HepG2 (cell line): ENCODE results near the gene KDM6B. TPM values are rescaled to one million over a fixed set of nuclear protein-coding genes. Genes with fewer than 3 reads are reported as not detected.

Experiments
- ARNTL ChIP-seq: sonication (generic); formaldehyde crosslinking; IDR thresholded peaks from 2 replicates; pipeline ENCODE4 v1.4.0; 2020; ENCODE audit warnings: mild to moderate bottlenecking, missing genetic modification reagents
- ASH2L ChIP-seq: fragments of 300-600, 200-600 bp; sonication (generic); IDR thresholded peaks from 2 replicates; pipeline ENCODE4 v1.7.0; 2017; ENCODE audit warnings: low read depth, mild to moderate bottlenecking, moderate library complexity, mixed read lengths, low read length; ENCODE audit not compliant: insufficient read length
- CCDC6 ChIP-seq: sonication (generic); formaldehyde crosslinking; IDR thresholded peaks from 2 replicates; pipeline ENCODE4 v1.8.1; 2022; ENCODE audit warnings: mild to moderate bottlenecking, missing genetic modification reagents, moderate library complexity
- HIVEP1 ChIP-seq: sonication (generic); formaldehyde crosslinking; IDR thresholded peaks from 2 replicates; pipeline ENCODE4 v1.4.0; 2020; ENCODE audit warnings: mild to moderate bottlenecking, missing genetic modification reagents
- KDM5B ChIP-seq: sonication (generic); formaldehyde crosslinking; IDR thresholded peaks from 2 replicates; pipeline ENCODE4 v1.4.0; 2020; ENCODE audit warnings: missing genetic modification reagents, mild to moderate bottlenecking, borderline replicate concordance
- KDM6A ChIP-seq: IDR thresholded peaks from 2 replicates; pipeline ENCODE4 v1.6.1; 2016; ENCODE audit warnings: low read depth
- KLF15 ChIP-seq: sonication (generic); formaldehyde crosslinking; IDR thresholded peaks from 2 replicates; pipeline ENCODE4 v1.8.1; 2023; ENCODE audit warnings: borderline replicate concordance, mild to moderate bottlenecking, inconsistent platforms, missing genetic modification reagents, mixed read lengths
- KLF9 ChIP-seq: IDR thresholded peaks from 2 replicates; pipeline ENCODE4 v1.6.1; 2016; ENCODE audit warnings: low read depth
- NONO ChIP-seq, 2 experiments: fragments of 450-650 bp in 1 of 2; sonication (generic) in 1 of 2; formaldehyde crosslinking in 1 of 2; IDR thresholded peaks in 1 of 2; conservative IDR thresholded peaks in 1 of 2; 2 replicates each; pipeline versions ENCODE4 v1.6.1 to v1.8.0; 2017 to 2022; ENCODE audit warnings: mild to moderate bottlenecking in 1 of 2, missing genetic modification reagents in 1 of 2, moderate library complexity in 1 of 2
- NR2F6 ChIP-seq, 2 experiments: IDR thresholded peaks; 2 replicates each; pipeline ENCODE4 v1.6.1; 2016; ENCODE audit warnings: antibody characterized with exemption in 1 of 2, mild to moderate bottlenecking in 1 of 2
- NR3C1 ChIP-seq: sonication (generic); formaldehyde crosslinking; IDR thresholded peaks from 2 replicates; pipeline ENCODE4 v1.4.0; 2020; ENCODE audit warnings: missing genetic modification reagents
- NRL ChIP-seq: sonication (generic); formaldehyde crosslinking; IDR thresholded peaks from 2 replicates; pipeline ENCODE4 v1.5.0; 2020; ENCODE audit warnings: missing genetic modification reagents, mild to moderate bottlenecking, moderate library complexity, borderline replicate concordance
- RCOR2 ChIP-seq: IDR thresholded peaks from 2 replicates; pipeline ENCODE4 v1.6.1; 2016; ENCODE audit warnings: missing biosample characterization, missing genetic modification reagents
- SAP130 ChIP-seq: IDR thresholded peaks from 2 replicates; pipeline ENCODE4 v1.6.1; 2016; ENCODE audit warnings: low read depth
- SMYD3 ChIP-seq: sonication (generic); formaldehyde crosslinking; IDR thresholded peaks from 2 replicates; pipeline ENCODE4 v1.8.1; 2023; ENCODE audit warnings: mild to moderate bottlenecking, missing genetic modification reagents
- STAG1 ChIP-seq: sonication (generic); formaldehyde crosslinking; IDR thresholded peaks from 2 replicates; pipeline ENCODE4 v1.4.0; 2020; ENCODE audit warnings: missing genetic modification reagents
- TBP ChIP-seq: sonication (generic); formaldehyde crosslinking; IDR thresholded peaks from 2 replicates; pipeline ENCODE4 v1.5.0; 2020; ENCODE audit warnings: missing genetic modification reagents
- ZBTB7A ChIP-seq: sonication (generic); formaldehyde crosslinking; IDR thresholded peaks from 2 replicates; pipeline ENCODE4 v1.8.0; 2022; ENCODE audit warnings: mild to moderate bottlenecking, missing genetic modification reagents
- ZKSCAN5 ChIP-seq: sonication (generic); formaldehyde crosslinking; IDR thresholded peaks from 2 replicates; pipeline ENCODE4 v1.5.1; 2020; ENCODE audit warnings: mild to moderate bottlenecking, missing genetic modification reagents
- ZNF362 ChIP-seq: sonication (generic); formaldehyde crosslinking; IDR thresholded peaks from 2 replicates; pipeline ENCODE4 v1.4.0; 2020; ENCODE audit warnings: missing genetic modification reagents, mild to moderate bottlenecking, borderline replicate concordance
- ZNF441 ChIP-seq: sonication (generic); formaldehyde crosslinking; IDR thresholded peaks from 2 replicates; pipeline ENCODE4 v1.7.0; 2021; ENCODE audit warnings: missing genetic modification reagents, borderline replicate concordance
- polyA plus RNA-seq, 8 experiments: library from polyadenylated mRNA; depleted of rRNA in 3 of 8; stranded (reverse) in 7 of 8; unstranded in 1 of 8; fragments of >200 nt; fragmentation: Illumina TruSeq in 4 of 8; extraction: Trizol in 4 of 8; gene quantifications; 2 replicates each; pipeline versions ENCODE4 v1.2.1 to v1.2.3, GENCODE V29; 2011 to 2016; ENCODE audit warnings: low read depth in 4 of 8, missing spikeins in 1 of 8, mixed read lengths in 1 of 8; ENCODE audit not compliant: insufficient read depth in 1 of 8
- total RNA-seq, 5 experiments: library from RNA; depleted of rRNA; stranded (reverse); fragments of >200 nt; fragmentation: Illumina TruSeq; extraction: Trizol; gene quantifications; 2 replicates each; pipeline ENCODE4 v1.2.3, GENCODE V29; 2016; ENCODE audit warnings: low read depth in 1 of 5
- TF ChIP-seq, protein P1 (sequence below): IDR thresholded peaks from 2 replicates; pipeline ENCODE4 v1.6.1; 2016; ENCODE audit warnings: mild to moderate bottlenecking
- TF ChIP-seq, protein P2 (sequence below): sonication (generic); formaldehyde crosslinking; IDR thresholded peaks from 2 replicates; pipeline ENCODE4 v1.5.1; 2020; ENCODE audit warnings: mild to moderate bottlenecking, missing genetic modification reagents, moderate library complexity
- TF ChIP-seq, protein P3 (sequence below): IDR thresholded peaks from 2 replicates; pipeline ENCODE4 v1.6.1; 2016; ENCODE audit warnings: missing compliant biosample characterization, missing genetic modification reagents, borderline replicate concordance

KDM6B gene
- total and polyA plus RNA-seq, 2 of the 13 experiments (the other 11 are each of a cell fraction or from before 2014, with no cell fraction given) = 1.3 to 2.1 TPM

GRCh38 chr17:7841915-7842379 lies 7.9 kb downstream of the KDM6B start (continued):
- TF ChIP-seq KLF15 (CRISPR knock-in tag) = no peak
- peak; percentile 90; the same call in 1 of the 2 replicates for TF ChIP-seq HIVEP1
- TF ChIP-seq KDM6A (CRISPR knock-in tag) = no peak
- no peak for TF ChIP-seq KLF9 (CRISPR knock-in tag)
- TF ChIP-seq ZKSCAN5 (CRISPR knock-in tag) = no peak
- TF ChIP-seq RCOR2 (CRISPR knock-in tag) = no peak
- no peak for TF ChIP-seq NR3C1
- no peak for TF ChIP-seq ZNF441 (CRISPR knock-in tag)
- TF ChIP-seq SMYD3 (CRISPR knock-in tag) = no peak
- TF ChIP-seq STAG1 = no peak
- TF ChIP-seq, protein P1, sequence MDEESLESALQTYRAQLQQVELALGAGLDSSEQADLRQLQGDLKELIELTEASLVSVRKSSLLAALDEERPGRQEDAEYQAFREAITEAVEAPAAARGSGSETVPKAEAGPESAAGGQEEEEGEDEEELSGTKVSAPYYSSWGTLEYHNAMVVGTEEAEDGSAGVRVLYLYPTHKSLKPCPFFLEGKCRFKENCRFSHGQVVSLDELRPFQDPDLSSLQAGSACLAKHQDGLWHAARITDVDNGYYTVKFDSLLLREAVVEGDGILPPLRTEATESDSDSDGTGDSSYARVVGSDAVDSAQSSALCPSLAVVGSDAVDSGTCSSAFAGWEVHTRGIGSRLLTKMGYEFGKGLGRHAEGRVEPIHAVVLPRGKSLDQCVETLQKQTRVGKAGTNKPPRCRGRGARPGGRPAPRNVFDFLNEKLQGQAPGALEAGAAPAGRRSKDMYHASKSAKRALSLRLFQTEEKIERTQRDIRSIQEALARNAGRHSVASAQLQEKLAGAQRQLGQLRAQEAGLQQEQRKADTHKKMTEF = peak; percentile 39; the same call in 1 of the 2 replicates
- TF ChIP-seq, protein P2, sequence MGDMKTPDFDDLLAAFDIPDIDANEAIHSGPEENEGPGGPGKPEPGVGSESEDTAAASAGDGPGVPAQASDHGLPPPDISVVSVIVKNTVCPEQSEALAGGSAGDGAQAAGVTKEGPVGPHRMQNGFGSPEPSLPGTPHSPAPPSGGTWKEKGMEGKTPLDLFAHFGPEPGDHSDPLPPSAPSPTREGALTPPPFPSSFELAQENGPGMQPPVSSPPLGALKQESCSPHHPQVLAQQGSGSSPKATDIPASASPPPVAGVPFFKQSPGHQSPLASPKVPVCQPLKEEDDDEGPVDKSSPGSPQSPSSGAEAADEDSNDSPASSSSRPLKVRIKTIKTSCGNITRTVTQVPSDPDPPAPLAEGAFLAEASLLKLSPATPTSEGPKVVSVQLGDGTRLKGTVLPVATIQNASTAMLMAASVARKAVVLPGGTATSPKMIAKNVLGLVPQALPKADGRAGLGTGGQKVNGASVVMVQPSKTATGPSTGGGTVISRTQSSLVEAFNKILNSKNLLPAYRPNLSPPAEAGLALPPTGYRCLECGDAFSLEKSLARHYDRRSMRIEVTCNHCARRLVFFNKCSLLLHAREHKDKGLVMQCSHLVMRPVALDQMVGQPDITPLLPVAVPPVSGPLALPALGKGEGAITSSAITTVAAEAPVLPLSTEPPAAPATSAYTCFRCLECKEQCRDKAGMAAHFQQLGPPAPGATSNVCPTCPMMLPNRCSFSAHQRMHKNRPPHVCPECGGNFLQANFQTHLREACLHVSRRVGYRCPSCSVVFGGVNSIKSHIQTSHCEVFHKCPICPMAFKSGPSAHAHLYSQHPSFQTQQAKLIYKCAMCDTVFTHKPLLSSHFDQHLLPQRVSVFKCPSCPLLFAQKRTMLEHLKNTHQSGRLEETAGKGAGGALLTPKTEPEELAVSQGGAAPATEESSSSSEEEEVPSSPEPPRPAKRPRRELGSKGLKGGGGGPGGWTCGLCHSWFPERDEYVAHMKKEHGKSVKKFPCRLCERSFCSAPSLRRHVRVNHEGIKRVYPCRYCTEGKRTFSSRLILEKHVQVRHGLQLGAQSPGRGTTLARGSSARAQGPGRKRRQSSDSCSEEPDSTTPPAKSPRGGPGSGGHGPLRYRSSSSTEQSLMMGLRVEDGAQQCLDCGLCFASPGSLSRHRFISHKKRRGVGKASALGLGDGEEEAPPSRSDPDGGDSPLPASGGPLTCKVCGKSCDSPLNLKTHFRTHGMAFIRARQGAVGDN = peak; percentile 65; the same call in 1 of the 2 replicates
- TF ChIP-seq NR2F6 (IDR thresholded peaks at IDR 0.05) = no peak; the same call in 1 of the 2 replicates
- TF ChIP-seq NR2F6 (CRISPR knock-in tag; IDR thresholded peaks at IDR 0.05) = no peak
- no peak for TF ChIP-seq KDM5B (CRISPR knock-in tag)
- no peak for TF ChIP-seq TBP (CRISPR knock-in tag)
- TF ChIP-seq ARNTL = no peak
- TF ChIP-seq, protein P3, sequence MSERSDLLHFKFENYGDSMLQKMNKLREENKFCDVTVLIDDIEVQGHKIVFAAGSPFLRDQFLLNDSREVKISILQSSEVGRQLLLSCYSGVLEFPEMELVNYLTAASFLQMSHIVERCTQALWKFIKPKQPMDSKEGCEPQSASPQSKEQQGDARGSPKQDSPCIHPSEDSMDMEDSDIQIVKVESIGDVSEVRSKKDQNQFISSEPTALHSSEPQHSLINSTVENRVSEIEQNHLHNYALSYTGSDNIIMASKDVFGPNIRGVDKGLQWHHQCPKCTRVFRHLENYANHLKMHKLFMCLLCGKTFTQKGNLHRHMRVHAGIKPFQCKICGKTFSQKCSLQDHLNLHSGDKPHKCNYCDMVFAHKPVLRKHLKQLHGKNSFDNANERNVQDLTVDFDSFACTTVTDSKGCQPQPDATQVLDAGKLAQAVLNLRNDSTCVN = no peak
- no peak; the same call in 1 of the 2 replicates for TF ChIP-seq NRL
- no peak for TF ChIP-seq ZNF362 (CRISPR knock-in tag)
- peak; percentile 77 for TF ChIP-seq ASH2L
- no peak for TF ChIP-seq NONO (IDR thresholded peaks at IDR 0.05)
- no peak for TF ChIP-seq NONO (CRISPR knock-in tag; conservative IDR thresholded peaks at IDR 0.05)
- TF ChIP-seq SAP130 = peak; percentile 32; the same call in 1 of the 2 replicates
- TF ChIP-seq CCDC6 (CRISPR knock-in tag) = no peak
- no peak; the same call in none of the 2 replicates for TF ChIP-seq ZBTB7A (CRISPR knock-in tag)
